Measurements from ENCODE around the gene TRIM4.

DNA sequence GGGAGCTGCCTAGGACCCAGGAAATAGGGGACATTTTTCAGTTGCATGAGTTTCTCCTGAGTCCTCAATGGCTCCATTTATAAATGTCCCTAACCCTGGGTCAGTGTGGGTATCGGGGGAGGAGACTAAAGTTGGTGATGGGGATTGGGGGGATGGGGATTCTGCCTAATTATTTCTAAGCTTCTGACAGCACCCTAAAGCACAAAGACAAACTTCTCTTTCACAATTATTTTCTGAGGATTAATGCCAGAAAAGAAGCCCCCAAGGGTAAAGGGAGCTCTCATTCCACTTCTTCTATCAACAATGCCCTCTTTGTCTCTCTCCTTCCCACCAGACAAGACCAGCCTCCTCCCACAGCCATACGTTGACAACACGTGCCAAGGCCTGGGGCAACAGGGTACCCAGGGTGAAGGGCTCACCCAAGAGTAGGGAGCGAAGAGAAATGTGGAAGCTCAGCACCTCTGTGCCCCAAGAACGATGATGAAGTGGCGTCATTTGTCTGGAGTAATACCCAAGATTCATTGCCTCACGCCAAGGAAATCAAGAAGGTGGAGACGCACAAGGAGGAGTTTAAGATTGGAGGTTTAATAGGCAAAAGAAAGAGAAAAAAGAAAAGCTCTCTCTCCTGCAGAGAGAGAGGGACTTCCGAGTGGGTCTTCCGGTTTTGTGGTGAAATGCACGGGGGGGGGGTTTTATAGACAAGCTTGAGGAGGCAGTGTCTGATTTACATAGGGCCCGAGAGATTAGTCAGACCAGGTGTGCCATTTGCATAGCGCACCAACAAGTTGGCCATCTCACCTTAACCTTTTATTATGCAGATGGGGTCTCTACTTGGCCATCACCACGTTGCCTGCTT lies 24.5 kb upstream of the TRIM4 start:
- no peak for TF ChIP-seq EZH2 (IDR thresholded peaks at IDR 0.05; ENCODE audit: insufficient read depth, poor library complexity, severe bottlenecking)
- no peak for TF ChIP-seq EZH2phosphoT487 (IDR thresholded peaks at IDR 0.05; ENCODE audit: insufficient read depth, low read depth)
